ENCODE measurements around the gene ONECUT3.

Gene ONECUT3

GRCh38 chr19:1728816-1729567, 24.3 kb upstream of the ONECUT3 start:
- no peak for ATAC-seq (ENCODE audit: low read depth)
- H3K27me3 ChIP-seq (ENCODE audit: insufficient read depth, poor library complexity, severe bottlenecking) = peaks cover 17% of the 10 kb centered on the region
- DNase-seq (ENCODE audit: low spot score) = no peak
- H3K27ac ChIP-seq (ENCODE audit: poor library complexity, severe bottlenecking) = no peak overlapping the region
- H3K36me3 ChIP-seq (ENCODE audit: low read depth) = no peaks in the 10 kb centered on the region
- no peaks in the 10 kb centered on the region for H3K9me3 ChIP-seq (ENCODE audit: severe bottlenecking)
- no peak for TF ChIP-seq CTCF (IDR thresholded peaks at IDR 0.05; ENCODE audit: poor library complexity, severe bottlenecking)
- H3K4me3 ChIP-seq (ENCODE audit: severe bottlenecking) = no peak overlapping the region
- no peaks in the 10 kb centered on the region for H3K4me1 ChIP-seq (ENCODE audit: insufficient read depth, poor library complexity, severe bottlenecking)

- H3K4me3 ChIP-seq (ENCODE audit: severe bottlenecking) = no peak overlapping the region
- no peak for TF ChIP-seq CTCF (IDR thresholded peaks at IDR 0.05; ENCODE audit: poor library complexity, severe bottlenecking)
- no peak for DNase-seq (ENCODE audit: low spot score)
- H3K27ac ChIP-seq (ENCODE audit: poor library complexity, severe bottlenecking) = no peak overlapping the region
- no peaks in the 10 kb centered on the region for H3K36me3 ChIP-seq (ENCODE audit: low read depth)
- H3K4me1 ChIP-seq (ENCODE audit: insufficient read depth, poor library complexity, severe bottlenecking) = no peaks in the 10 kb centered on the region
- H3K9me3 ChIP-seq (ENCODE audit: severe bottlenecking) = no peaks in the 10 kb centered on the region
- peaks cover 23% of the 10 kb centered on the region for H3K27me3 ChIP-seq (ENCODE audit: insufficient read depth, poor library complexity, severe bottlenecking)
- ATAC-seq (ENCODE audit: low read depth) = no peak
These were observed 23.8 kb upstream of the ONECUT3 start for GRCh38 chr19:1729568-1729925.

- no peak for TF ChIP-seq CTCF (IDR thresholded peaks at IDR 0.05; ENCODE audit: poor library complexity, severe bottlenecking)
- Histone ChIP-seq H3K36me3 (ENCODE audit: low read depth) (no peaks in the 10 kb centered on the region), H3K4me1 (ENCODE audit: insufficient read depth, poor library complexity, severe bottlenecking) (no peaks in the 10 kb centered on the region), H3K27ac (ENCODE audit: poor library complexity, severe bottlenecking) (no peak overlapping the region), H3K9me3 (ENCODE audit: severe bottlenecking) (no peaks in the 10 kb centered on the region), H3K27me3 (ENCODE audit: insufficient read depth, poor library complexity, severe bottlenecking) (peaks cover 28% of the 10 kb centered on the region), H3K4me3 (ENCODE audit: severe bottlenecking) (no peak overlapping the region)
- ATAC-seq (ENCODE audit: low read depth) = no peak
- DNase-seq (ENCODE audit: low spot score) = no peak
These were observed 23.1 kb upstream of the ONECUT3 start for GRCh38 chr19:1730157-1730556.

- DNase-seq (ENCODE audit: low spot score) (no peak), ATAC-seq (ENCODE audit: low read depth) (no peak)
- H3K36me3 ChIP-seq (ENCODE audit: low read depth) = no peaks in the 10 kb centered on the region
- no peaks in the 10 kb centered on the region for H3K4me1 ChIP-seq (ENCODE audit: insufficient read depth, poor library complexity, severe bottlenecking)
- no peak overlapping the region for H3K4me3 ChIP-seq (ENCODE audit: severe bottlenecking)
- TF ChIP-seq CTCF (IDR thresholded peaks at IDR 0.05; ENCODE audit: poor library complexity, severe bottlenecking) = no peak
- no peaks in the 10 kb centered on the region for H3K9me3 ChIP-seq (ENCODE audit: severe bottlenecking)
- peaks cover 29% of the 10 kb centered on the region for H3K27me3 ChIP-seq (ENCODE audit: insufficient read depth, poor library complexity, severe bottlenecking)
- no peak overlapping the region for H3K27ac ChIP-seq (ENCODE audit: poor library complexity, severe bottlenecking)
These were observed 18.9 kb upstream of the ONECUT3 start for GRCh38 chr19:1734321-1734966.

- Histone ChIP-seq H3K36me3 (ENCODE audit: low read depth) (no peaks in the 10 kb centered on the region), H3K9me3 (ENCODE audit: severe bottlenecking) (no peaks in the 10 kb centered on the region), H3K27me3 (ENCODE audit: insufficient read depth, poor library complexity, severe bottlenecking) (peaks cover 29% of the 10 kb centered on the region), H3K27ac (ENCODE audit: poor library complexity, severe bottlenecking) (no peak overlapping the region), H3K4me3 (ENCODE audit: severe bottlenecking) (no peak overlapping the region), H3K4me1 (ENCODE audit: insufficient read depth, poor library complexity, severe bottlenecking) (no peaks in the 10 kb centered on the region)
- ATAC-seq (ENCODE audit: low read depth) = no peak
- DNase-seq (ENCODE audit: low spot score) = no peak
- no peak for TF ChIP-seq CTCF (IDR thresholded peaks at IDR 0.05; ENCODE audit: poor library complexity, severe bottlenecking)
These were observed 17.0 kb upstream of the ONECUT3 start for GRCh38 chr19:1736280-1736679.

Measured in RWPE2 (cell line).